Stimulated activated CD8-positive, alpha-beta memory T cell treated with anti-CD3 and anti-CD28 coated beads, Interleukin-12 subunit alpha, Interleukin-12 subunit beta, amount 100 ng/mL, for 24 hours (primary cell): Measurements from ENCODE around the gene MCUB.
"Not testable (repeated sequence)": the region's sequence is repeated elsewhere in the genome, so short reads cannot be mapped to it uniquely, and the experiment has no call there.

Experiments
- DNase-seq: peaks from one replicate; pipeline ENCODE4 v3.0.0-alpha.2; 2020; ENCODE audit errors: extremely low read depth

Gene MCUB

DNA sequence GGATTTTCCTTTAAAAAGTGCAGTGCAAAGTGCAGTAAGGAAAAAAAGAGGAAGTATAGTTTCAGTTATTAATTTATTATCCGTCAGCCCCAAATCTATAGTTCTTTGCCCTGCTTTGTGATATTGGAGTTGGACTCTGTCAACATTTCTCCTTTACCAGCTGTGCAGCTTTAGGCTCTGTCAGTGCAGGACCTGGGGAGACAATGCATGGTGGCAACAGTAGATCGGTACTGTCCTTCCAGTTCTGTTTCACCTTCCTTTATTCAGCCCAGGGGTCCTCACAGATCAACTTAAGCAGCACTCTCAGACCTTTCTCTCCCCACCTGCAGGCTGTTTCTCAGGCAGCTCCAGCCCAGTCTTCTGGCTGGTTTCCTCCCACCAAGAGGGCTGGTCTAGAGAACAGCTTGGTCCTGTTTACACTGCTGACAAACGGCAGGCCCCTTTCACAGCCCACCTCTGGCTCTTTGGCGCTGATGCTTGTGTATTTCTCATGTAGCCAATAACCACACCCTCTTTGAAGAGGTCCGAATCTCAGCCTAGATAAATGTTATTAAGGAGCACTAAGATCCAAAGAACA lies 71.6 kb downstream of the MCUB start:
- DNase-seq: no peak

DNA sequence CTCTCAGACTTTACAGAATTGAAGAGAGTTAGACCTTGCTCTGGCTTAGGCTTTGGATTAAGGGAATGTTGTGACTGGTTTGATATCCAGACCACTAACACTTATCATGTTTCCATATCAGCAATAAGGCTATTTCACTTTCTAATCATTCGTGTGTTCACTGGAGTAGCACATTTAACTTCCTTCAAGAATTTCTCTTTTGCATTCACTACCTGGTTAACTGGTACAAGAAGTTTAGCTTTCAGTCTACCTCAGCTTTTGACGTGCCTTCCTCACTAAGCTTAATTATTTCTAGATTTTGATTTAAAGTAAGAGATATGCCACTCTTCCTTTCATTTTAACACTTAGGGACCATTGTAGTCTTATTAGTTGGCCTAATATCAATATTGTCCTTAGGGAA lies 80.6 kb downstream of the MCUB start:
- DNase-seq: no peak

- DNase-seq: no peak
Measured at GRCh38 chr4:109645874-109646710, 86.0 kb downstream of the MCUB start.

DNA sequence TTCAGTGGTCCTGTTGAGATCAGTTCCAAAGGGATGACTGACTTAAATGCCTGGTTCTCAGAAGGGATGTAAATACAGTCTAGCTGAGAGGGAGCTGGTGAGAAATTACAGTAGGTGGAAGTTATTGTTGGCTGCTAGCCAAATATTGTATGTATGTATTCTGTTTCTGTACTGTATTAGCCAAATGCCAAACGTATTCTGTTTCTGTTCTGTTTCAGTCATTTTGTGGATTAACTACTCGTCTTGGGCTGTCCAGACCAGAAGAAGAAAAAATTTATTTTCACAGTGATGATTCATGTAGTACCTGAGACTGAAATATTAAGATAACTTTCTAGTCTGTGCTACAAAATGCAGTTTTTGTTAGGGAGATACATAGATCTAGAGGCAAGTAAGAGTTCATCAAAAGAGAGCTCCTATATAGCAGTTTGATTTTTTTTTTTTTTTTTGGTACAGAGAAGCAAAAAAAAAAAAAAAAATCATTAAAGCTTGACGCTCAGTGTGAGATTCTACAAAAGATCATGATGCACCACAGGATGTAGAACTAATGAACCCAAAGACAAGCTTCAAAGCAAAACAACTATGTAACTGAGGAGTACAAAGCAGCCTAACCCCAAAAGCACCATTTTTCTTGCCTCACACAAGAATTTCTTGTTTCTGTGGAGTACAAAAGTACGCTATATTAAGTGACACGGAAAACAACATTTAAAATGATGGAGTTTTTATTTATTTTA lies 88.4 kb downstream of the MCUB start:
- no peak for DNase-seq

GRCh38 chr4:109648997-109649575 lies 89.0 kb downstream of the MCUB start:
- no peak for DNase-seq

DNA sequence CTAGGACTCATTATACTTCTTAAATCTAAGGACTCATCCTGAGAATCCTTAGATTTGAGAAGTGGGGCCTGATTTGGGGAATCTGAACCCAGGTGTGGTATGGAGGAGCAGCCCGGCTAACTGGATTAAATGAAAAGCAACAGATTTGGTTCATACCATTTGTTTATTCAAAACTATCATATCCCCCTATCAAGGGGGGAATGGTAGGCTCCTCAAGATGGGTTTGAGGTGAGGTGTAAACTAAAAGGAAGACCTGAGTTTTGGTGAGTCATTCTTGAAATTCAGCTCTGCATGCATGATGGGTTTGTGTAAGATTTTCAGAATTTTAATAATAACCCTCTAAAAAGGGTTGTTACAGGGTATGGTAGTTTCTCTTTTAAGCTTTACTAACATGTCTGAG lies 89.8 kb downstream of the MCUB start:
- no peak for DNase-seq

DNA sequence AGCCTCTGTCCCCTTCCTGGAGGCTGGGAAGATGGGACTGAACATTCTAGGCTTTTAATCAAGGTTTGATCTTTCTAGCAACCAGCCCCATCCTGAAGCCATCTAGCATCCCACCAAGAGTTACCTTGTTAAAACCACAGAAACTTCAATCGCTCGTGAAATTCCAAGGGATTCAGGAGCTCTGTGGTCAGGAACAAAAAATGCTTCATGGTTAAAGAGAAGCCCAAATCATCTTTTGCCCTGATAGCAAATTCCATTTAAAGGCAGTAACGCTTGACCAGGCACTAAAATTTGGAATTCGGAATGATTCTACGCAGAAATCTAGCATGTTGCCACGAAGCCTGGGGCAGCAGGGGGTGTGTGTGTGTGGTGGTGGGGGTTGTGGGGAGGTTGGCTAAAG lies 95.3 kb downstream of the MCUB start:
- DNase-seq: no peak

DNA sequence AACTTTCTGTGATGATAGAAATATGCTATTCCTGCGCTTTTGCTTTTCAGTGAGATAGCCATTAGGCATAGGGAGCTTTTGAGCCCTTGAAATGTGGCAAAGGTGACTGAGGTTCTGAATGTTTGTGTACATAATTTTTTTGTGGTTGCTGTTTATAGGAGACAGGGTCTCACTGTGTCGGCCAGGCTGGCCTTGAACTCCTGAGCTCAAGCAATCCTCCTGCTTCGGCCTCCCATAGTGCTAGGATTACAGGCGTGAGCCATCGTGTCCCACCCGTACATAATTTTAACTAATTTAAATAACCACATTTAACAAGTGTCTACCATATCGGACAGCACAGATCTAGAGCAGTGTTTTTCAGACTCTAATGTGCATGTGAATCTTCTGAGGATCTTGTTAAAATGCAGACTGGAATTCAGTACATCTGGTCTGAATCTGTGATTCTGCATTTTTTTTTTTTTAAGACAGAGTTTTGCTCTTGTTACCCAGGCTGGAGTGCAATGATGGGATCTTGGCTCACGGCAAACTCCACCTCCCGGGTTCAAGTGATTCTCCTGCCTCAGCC lies 97.9 kb downstream of the MCUB start:
- no peak for DNase-seq

- no peak for DNase-seq
Measured at GRCh38 chr4:109658871-109659410, 98.9 kb downstream of the MCUB start.

- DNase-seq: no peak
Measured at GRCh38 chr4:109662116-109662515, 102.1 kb downstream of the MCUB start.

DNA sequence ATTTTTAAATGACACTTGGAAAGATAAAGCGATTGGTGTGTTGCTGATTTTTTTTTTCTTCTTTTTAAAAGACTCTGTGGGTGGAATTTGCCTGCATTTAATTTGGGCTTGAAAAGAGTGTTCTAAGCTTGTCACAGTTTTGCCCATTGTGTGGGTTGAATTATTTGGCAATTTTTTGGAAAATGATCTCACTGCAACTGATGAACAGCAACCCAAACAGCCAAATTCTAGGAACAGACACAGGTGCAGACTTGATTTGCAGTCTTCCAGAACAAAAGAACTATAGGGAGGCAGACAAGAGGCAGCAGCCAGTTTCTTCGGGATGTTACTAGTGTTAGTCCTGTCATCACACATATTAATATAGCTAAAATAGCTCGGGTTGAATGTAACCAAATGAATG lies 102.7 kb downstream of the MCUB start:
- no peak for DNase-seq

DNA sequence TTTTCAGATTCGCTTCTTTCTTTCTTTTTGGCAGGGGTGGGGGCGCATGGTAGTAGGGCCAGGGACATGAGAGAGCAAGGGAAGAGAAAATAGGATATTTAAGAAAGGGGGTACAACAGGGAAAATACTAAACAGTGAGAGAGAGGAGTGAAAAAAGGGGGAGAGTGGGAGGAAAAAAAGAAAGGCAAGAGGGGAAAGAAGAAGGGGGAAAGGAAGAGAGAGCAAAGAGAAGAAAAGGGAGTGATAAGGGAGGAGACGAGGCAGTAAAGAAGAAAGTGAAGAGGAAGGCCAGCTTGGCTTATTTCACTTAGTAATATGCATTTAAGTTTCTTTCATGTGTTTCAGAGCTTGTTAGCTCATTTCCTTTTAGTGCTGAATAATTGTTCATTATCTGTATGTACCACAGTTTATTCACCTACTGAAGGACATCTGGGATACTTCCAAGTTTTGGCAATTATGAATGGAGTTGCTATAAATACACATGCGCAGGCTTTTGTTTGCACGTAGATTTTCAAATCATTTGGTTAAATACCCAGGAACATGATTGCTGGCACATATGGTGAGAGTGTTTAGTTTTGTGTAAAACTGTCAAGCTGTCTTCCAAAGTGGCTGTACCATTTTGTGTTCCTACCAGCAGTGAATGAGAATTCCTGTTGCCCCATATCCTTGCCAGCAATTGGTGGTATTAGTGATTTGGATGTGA lies 105.9 kb downstream of the MCUB start:
- no peak for DNase-seq

DNA sequence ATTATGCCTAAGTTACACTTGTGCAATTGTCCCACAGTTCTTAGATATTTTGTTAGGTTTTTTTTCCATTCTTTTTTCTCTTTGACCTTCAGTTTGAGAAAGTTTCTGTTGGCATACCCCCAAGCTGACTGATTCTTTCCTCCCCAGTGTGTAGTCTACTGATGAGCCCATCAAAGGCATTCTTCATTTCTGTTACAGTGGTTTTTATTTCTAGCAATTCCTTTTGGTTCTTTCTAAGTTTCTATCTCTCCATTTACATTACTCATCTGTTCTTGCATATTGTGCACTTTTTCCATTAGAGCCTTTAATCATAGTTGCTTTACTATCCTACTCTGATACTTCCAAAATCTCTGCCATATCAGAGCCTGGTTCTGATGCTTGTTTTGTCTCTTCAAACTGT lies 111.3 kb downstream of the MCUB start:
- no peak for DNase-seq

DNA sequence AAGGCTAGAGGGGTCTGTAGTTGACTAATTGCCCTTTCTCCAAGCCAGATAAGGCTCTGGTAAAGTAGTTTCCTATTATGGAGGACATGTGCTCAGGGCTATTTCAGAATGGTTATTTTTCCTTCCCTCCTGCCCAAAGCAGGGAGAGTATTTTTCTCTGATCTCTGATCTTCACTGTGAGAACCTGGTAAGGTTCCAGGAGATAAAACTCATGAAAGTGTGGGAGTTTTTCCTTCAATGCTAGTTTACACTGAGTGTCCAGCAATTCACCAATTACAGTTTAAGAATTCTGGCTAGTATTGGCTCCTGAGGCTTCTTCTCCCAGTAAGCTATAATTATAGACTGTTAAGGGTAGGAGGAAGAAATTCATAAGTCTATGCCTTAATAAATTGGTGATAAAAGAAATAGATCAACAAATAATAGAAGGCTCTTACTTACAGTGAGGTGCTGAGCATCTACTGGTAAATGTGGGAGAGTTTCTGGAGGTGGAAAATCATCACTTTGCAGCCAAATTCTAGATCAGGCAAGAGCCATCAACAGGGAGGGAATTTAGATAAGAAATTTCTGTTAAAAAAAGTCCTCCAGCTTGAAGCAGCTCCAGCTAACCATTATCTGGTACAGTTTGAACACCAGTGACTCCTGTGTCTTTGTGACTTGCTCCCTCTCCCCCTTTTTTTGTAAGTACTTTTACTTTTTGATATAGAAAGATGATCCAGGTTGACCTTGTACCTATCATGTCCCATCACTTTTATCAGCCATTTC lies 112.3 kb downstream of the MCUB start:
- no peak for DNase-seq

DNA sequence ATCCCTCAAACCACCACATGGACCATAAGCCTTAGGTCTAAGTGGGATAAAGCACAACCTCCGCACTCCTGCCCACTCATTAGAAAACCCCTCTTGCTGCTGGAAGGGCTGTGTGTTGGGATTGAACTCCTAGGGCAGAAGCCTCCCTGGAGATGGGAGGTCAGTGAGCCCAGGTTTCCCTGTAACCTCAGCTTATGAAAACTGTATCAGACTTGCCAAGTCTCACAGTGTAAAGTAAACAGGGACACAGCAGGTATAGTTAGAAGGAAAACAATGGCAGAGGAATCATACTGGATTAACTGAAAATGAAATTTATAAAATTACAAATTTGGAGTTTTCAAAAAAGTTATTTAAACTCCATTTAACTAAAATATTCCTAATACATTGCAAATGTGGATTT lies 113.3 kb downstream of the MCUB start:
- no peak for DNase-seq

- DNase-seq: no peak
Measured at GRCh38 chr4:109675181-109675580, 115.1 kb downstream of the MCUB start.

GRCh38 chr4:109675843-109676242 lies 115.8 kb downstream of the MCUB start:
- DNase-seq: no peak

DNA sequence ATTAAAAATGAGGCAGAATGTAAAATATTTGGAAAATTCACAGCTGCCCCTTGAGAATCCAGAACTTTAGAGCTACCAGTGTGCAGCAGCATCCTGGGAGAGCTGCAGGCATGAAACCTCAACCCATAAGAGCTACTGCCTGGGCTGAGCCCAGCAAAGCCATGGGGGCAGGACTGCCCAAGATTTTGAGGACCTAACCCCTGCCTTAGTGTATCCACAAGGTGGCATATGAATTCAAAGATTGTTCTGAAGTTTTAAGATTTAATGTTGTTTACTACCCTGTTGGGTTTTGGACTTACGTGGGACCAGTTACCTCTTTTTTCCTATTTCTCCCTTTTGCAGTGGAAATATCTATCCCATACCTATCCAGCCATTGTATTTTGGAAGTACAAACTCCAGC lies 116.8 kb downstream of the MCUB start:
- DNase-seq: no peak

- DNase-seq: not testable (repeated sequence)
Measured at GRCh38 chr4:109678472-109678871, 118.4 kb downstream of the MCUB start.

DNA sequence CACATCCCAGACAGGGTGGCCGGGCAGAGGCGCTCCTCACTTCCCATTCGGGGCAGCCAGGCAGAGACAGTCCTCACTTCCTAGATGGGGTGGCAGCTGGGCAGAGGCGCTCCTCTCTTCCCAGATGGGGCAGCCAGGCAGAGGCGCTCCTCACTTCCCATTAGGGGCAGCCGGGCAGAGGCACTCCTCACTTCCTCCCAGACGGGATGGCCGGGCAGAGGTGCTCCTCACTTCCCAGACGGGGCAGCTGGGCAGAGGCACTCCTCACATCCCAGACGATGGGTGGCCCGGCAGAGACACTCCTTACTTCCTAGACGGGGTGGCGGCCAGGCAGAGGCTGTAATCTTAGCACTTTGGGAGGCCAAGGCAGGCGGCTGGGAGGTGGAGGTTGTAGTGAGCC lies 118.9 kb downstream of the MCUB start:
- DNase-seq: not testable (repeated sequence)

GRCh38 chr4:109682875-109683274 lies 122.8 kb downstream of the MCUB start:
- no peak for DNase-seq
